Spleen (tissue), 7 donors: Measurements from ENCODE around the gene HOXC11.

Experiments
- CTCF ChIP-seq, 11 experiments: fragments of 200-600 bp in 7 of 11; fragments of 450-650 bp in 4 of 11; sonication (generic) in 4 of 11; IDR thresholded peaks in 8 of 11; conservative IDR thresholded peaks in 3 of 11; 1 replicate in 7 of 11; 2 replicates in 4 of 11; pipeline versions ENCODE4 v1.4.0 to v1.8.0; 2016 to 2021; ENCODE audit warnings: antibody characterized with exemption in 11 of 11, inconsistent platforms in 4 of 11, mild to moderate bottlenecking in 1 of 11
- POLR2A ChIP-seq, 3 donors: fragments of 450-650 bp; IDR thresholded peaks; one replicate each; pipeline ENCODE4 v1.5.1; 2017; ENCODE audit warnings: antibody characterized with exemption in 3 of 3, mild to moderate bottlenecking in 1 of 3
- donor health status: DM: no; HTN: no; CAD: no; lungs with moderate emphysema.
- donor health status: DM: no; HTN: no; CAD: no.
- donor health status: DM: no; HTN: no; CAD: no.

GRCh38 chr12:53970451-53970850 is 2.5 kb upstream of the HOXC11 start:
- no peak for TF ChIP-seq POLR2A (IDR thresholded peaks at IDR 0.05)
- TF ChIP-seq CTCF (IDR thresholded peaks at IDR 0.05 in 8 of 11, conservative IDR thresholded peaks at IDR 0.05 in 3 of 11): no peak
